Fibroblast of the conjunctiva (primary cell): ENCODE data around the gene CORO1C.
"Not testable (repeated sequence)": the region's sequence is repeated elsewhere in the genome, so short reads cannot be mapped to it uniquely, and the experiment has no call there.

Source experiments
- DNase-seq: peaks from one replicate; pipeline ENCODE4 v3.0.0-alpha.2; 2010; ENCODE audit warnings: low read depth

Gene CORO1C

DNA sequence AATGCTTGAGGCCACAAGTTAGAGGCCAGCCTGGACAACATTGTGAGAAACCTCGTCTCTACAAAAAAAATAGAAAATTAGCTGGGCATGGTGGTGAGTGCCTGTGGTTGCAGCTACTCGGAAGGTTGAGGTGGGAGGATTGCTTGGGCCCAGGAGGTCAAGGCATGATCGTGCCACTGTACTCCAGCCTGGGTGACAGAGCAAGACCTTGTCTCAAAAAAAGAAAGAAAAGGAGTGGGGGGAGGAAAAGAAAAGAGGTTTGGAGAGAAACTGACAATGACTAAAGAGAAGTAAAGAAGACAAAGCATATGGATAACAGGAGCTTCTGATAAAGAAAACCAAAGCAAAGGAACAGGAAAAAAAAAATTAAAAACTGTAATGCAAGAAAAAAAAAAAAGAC lies 60.2 kb downstream of the CORO1C start:
- no peak for DNase-seq

DNA sequence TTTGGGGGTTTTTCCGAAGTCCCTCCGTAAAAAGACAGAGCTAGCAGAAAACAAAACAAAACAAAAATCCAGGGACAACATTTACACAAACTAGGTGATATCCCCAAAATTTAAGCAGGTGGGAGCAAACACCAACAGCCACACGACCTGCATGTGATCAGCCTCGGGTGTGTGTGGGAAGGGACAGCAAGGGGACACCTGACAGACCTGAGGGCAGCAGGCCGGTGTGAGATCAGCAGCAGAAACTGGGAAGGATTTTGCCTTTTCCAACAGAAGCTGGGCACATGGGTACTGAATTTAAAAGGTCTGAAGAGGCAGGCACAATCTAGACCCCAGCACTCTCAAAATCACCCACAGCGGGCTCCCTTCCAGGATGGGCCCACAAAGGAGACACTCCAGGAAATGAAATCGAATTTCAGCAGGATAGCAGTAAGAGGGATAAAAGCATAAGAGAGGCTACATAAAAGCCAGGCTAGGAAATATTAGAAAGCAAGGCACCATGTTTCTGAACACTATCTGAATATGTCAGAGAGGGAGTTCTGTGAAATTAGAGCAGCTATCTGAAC lies 61.2 kb downstream of the CORO1C start:
- no peak for DNase-seq

- DNase-seq, result no peak
Measured at GRCh38 chr12:108668542-108668941, 62.8 kb downstream of the CORO1C start.

DNA sequence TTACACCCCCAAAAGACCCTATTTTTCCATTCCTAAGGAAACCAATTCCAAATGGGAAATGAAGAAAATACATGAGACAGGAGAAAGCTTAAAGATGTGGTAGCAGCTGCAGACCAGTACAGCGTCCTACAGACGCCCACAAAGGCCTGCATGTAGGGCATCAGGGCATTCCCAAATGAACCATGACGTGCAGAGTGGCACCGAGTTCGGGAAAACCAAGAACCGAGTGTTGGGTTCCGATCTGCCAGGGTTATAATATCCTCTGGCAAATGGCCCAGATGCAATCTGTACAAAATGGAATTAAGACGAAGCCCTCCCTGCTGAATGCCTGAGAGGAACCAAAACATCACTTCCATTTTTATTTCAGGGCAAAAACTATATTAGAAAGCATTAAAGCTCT lies 63.3 kb downstream of the CORO1C start:
- no peak for DNase-seq

DNA sequence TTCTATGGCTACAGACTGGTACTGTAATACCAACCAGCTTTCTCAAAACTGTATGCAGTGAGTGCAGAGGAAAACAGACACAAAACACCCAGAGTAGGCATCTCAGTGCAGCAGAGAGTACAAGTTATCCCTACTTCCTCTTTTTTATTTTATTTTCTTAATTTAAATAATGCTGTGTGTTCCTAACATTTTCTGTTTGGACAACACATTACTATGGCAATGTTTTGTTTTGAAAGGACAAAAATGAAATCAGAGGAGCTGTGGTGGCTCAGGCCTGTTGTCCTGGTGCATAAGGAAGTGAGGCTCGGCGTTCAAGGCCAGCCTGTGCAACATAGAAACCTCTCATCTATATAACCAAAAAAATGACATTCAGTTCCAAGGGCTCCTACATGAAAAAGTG lies 64.0 kb downstream of the CORO1C start:
- no peak for DNase-seq

- DNase-seq, result no peak
Measured at GRCh38 chr12:108666401-108666881, 64.9 kb downstream of the CORO1C start.

DNA sequence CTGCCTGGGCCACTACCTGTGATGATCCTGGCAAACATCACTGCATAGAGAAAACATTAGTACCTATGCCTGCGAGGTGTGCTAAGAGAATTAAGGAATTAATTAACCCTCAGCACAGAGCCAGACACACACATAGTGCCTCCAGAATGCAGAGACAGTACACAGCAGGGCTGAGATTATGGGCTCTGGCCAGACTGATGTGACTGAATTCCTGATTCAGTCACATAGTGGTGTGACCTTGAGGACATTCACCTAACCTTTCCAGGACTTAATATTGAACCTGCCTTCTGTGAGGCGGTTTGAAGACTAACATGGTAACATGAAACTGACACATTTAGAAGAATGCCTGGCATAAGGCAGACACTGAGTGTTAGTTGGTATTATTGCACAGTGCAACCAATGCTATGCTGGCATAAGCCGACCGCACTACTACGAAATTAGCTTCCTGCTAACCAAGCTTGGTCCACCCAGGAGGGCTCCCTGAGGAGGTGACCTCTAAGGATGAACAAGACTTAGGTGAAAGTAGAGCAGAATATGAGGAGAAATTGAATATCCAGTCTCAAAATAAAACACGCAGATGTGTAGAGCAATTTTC lies 65.6 kb downstream of the CORO1C start:
- DNase-seq, result no peak

DNA sequence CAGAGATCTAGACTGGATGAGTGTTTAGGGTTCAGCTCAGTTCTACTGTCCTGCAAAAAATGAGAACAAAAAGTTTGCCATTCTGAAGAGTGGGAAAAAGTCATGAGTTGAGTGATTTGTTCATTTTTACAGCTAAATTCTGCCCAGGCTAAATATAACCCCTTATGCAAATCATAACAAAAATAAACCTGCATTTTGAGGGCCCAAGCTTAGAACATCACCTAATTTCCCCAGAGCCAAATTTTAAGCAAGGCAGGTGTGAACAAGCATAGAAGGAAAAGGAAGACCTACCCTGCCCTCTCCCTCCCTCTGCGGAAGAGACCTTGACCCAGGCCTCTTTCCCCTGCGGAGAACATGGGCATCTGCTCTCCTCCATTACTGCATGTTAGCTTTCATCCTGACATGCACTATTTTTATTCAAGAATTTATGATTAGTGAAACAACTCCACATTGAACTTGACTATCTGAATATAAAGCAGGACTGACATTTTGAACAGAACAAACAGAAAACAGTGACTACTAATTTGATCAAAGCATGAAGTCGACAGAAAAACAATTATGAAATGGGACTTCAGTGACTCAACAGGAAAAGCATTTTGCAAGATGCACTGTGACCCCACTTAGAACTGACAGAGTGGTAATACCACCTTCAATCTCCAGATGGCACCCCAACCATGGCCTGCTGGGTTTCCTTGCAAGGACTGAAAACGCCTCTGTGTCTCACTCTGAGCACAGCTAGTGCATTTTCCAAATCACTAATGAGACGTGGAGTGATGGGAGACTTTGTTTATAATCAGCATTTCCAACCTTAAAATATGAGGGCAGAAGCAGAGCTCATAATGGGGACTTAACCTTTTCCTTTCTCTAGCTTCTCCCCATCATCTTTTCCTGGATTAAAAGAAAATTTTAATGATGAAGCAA lies 66.7 kb downstream of the CORO1C start:
- DNase-seq, result peak; percentile 93

- DNase-seq, result no peak
Measured at GRCh38 chr12:108663324-108664015, 67.8 kb downstream of the CORO1C start.

GRCh38 chr12:108658115-108658514 lies 73.2 kb downstream of the CORO1C start:
- not testable (repeated sequence) for DNase-seq

- DNase-seq, result no peak
Measured at GRCh38 chr12:108657130-108657745, 74.1 kb downstream of the CORO1C start.

DNA sequence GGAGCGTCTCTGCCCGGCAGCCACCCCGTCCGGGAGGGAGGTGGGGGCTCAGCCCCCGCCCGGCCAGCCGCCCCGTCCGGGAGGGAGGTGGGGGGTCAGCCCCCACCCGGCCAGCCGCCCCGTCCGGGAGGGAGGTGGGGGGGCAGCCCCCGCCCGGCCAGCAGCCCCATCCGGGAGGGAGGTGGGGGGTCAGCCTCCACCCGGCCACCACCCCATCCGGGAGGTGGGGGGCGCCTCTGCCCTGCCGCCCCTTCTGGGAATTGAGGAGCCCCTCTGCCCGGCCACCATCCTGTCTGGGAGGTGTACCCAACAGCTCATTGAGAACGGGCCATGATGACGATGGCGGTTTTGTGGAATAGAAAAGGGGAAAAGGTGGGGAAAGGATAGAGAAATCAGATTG lies 75.1 kb downstream of the CORO1C start:
- DNase-seq, result not testable (repeated sequence)

- DNase-seq, result not testable (repeated sequence)
Measured at GRCh38 chr12:108655812-108656175, 75.5 kb downstream of the CORO1C start.

DNA sequence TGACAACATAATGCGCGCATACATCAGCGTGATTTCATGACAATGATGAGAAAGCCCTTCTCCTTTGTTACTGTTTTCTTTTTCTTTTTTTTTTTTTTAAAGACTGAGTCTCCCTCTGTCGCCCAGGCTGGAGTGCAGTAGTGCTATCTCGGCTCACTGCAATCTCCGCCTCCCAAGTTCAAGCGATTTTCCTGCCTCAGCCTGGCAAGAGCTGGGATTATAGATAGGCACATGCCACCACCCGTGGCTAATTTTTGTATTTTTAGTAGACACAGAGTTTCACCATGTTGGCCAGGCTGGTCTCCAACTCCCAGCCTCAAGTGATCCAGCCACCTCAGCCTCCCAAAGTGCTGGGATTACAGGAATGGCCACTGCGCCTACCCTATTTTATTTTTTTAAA lies 76.7 kb downstream of the CORO1C start:
- DNase-seq, result not testable (repeated sequence)

DNA sequence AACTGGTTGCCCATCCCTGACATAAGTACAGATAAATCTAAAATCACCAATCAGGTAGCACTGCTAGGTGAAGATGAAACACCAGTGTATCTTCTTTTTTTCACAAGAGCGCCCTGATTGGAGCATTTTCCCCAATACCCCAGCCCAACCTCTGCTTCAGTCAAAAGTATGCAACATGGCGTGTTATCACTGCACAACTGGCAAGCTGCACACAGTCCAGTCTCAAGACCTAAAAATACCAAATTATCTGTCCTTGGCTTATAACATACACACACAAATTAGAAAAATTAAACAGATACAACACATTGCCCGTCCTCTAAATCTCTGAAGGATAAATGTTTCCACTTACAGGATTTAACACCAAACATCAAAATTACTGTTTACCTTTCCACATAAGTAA lies 77.4 kb downstream of the CORO1C start:
- no peak for DNase-seq

DNA sequence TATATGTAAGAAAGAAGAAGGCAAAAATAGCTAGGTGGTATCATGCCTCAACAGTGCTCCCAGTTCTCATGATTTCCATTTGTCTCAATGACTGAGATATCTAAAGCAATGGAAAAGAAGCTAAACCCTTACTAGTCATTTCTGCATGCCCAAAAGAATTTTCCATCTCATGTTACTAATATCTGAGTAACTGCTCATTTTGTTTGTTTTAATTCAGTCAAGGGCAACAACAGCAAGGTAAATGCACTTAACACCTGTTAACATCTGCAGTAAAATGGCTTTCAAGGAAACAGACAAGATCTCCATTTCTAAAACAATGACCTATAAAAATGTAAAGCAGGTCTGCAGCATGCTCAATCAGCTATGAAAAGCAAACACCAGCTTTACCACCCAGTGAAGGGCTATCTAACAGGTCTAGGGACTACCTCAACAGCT lies 78.2 kb downstream of the CORO1C start:
- DNase-seq, result no peak

GRCh38 chr12:108650083-108650482 lies 81.2 kb downstream of the CORO1C start:
- no peak for DNase-seq

DNA sequence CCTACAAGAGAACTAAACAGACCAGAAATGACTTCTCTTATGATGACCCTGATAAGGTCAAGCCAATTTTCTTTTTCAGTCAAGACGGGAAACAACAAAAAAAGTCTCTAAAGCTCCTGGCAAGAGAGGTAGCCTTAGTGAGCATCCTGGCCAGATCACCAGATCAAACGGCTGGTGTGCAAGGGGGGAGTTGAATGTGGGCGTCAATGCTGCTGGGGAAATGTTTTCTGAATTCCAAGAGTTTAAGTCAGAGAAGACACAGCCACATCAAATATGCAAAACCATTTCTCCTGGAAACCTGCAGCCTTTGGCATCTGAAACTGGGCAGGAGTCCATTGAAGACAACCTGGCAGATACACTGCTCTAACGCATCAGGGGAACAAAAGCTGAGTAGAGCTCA lies 81.6 kb downstream of the CORO1C start:
- no peak for DNase-seq

DNA sequence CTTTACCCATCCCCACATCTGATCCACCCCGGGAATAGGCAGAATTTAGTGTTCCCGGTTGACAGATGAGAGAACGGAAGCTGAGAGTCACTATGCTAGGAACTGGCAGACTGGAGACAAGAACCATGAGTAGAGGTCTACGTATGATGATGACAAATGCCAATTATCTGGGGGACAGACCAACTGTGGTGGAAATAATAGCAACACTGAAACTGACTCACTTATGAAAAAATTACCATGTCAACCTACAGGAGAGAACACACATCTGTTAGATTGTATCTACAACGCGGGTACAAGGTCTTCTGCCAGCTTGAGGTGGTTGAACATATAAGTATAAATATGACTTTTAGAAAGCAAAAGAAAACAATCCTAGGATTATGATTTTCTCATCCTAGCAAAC lies 82.2 kb downstream of the CORO1C start:
- DNase-seq, result no peak

- DNase-seq, result no peak
Measured at GRCh38 chr12:108648371-108648770, 82.9 kb downstream of the CORO1C start.

DNA sequence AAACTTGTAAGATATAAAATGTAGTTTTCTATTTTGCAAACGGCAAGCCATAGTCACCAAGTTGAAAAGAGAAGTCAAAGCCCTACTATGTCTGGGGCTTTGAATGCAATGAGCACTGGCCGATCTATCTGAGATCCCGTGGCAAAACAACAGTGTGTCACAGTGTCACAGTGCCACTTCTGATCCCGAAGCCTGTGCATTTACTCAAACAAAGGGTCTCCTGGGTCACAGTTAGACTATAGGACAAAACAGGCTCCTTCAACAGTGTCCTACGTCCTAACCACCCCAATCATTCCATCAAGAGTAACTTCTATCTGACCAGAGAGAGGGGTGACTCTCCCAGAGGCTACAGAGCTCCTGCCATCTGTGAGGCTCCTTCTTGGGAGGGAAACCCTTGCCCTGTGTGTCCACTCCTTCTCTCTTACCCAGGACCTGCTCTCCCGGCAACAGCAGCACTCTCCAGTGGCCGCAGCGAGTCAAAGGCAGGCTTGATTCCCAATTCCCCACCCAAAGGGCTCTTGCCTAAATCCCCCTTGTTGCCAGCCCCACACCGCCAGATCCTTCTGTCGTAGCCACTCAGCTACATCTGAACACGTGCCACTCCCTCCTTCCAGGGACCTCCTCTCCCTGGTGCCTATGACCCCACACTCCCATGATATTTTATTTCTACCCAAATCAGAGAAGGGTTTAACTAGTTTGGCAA lies 83.6 kb downstream of the CORO1C start:
- no peak for DNase-seq
